ENCODE data around the gene ITPR1.

The ITPR1 gene

GRCh38 chr3:4532535-4533112, 39.5 kb downstream of the ITPR1 start:
- DNase-seq (ENCODE audit: low read depth in 2 of 2): no peak

GRCh38 chr3:4533489-4534443, 40.6 kb downstream of the ITPR1 start:
- no peak for DNase-seq (ENCODE audit: low read depth in 2 of 2)

GRCh38 chr3:4534906-4535305, 41.8 kb downstream of the ITPR1 start:
- no peak for DNase-seq (ENCODE audit: low read depth in 2 of 2)

- DNase-seq (ENCODE audit: low read depth in 2 of 2): no peak
These were observed 43.1 kb downstream of the ITPR1 start for GRCh38 chr3:4536260-4536659.

- no peak for DNase-seq (ENCODE audit: low read depth in 2 of 2)
These were observed 47.1 kb downstream of the ITPR1 start for GRCh38 chr3:4540267-4540666.

- no peak for DNase-seq (ENCODE audit: low read depth in 2 of 2)
These were observed 50.0 kb downstream of the ITPR1 start for GRCh38 chr3:4543110-4543509.

GRCh38 chr3:4546346-4547178, 53.4 kb downstream of the ITPR1 start:
- no peak for DNase-seq (ENCODE audit: low read depth in 2 of 2)

- DNase-seq (ENCODE audit: low read depth in 2 of 2): no peak
These were observed 54.7 kb downstream of the ITPR1 start for GRCh38 chr3:4547799-4548198.

GRCh38 chr3:4548356-4548755, 55.2 kb downstream of the ITPR1 start:
- DNase-seq (ENCODE audit: low read depth in 2 of 2): no peak

GRCh38 chr3:4548780-4549179, 55.6 kb downstream of the ITPR1 start:
- DNase-seq (ENCODE audit: low read depth in 2 of 2): no peak

GRCh38 chr3:4549896-4550295, 56.7 kb downstream of the ITPR1 start:
- no peak for DNase-seq (ENCODE audit: low read depth in 2 of 2)

GRCh38 chr3:4551051-4551711, 58.0 kb downstream of the ITPR1 start:
- DNase-seq (ENCODE audit: low read depth in 2 of 2): no peak

GRCh38 chr3:4551794-4552442, 58.8 kb downstream of the ITPR1 start:
- no peak for DNase-seq (ENCODE audit: low read depth in 2 of 2)

- DNase-seq (ENCODE audit: low read depth in 2 of 2): no peak
These were observed 59.7 kb downstream of the ITPR1 start for GRCh38 chr3:4552811-4553210.

- no peak for DNase-seq (ENCODE audit: low read depth in 2 of 2)
These were observed 68.5 kb downstream of the ITPR1 start for GRCh38 chr3:4561661-4562060.

- DNase-seq (ENCODE audit: low read depth in 2 of 2): no peak
These were observed 69.4 kb downstream of the ITPR1 start for GRCh38 chr3:4562595-4562994.

- no peak for DNase-seq (ENCODE audit: low read depth in 2 of 2)
These were observed 71.1 kb downstream of the ITPR1 start for GRCh38 chr3:4564270-4564669.

GRCh38 chr3:4564928-4565586, 71.9 kb downstream of the ITPR1 start:
- DNase-seq (ENCODE audit: low read depth in 2 of 2): no peak

GRCh38 chr3:4565809-4566501, 72.8 kb downstream of the ITPR1 start:
- no peak for DNase-seq (ENCODE audit: low read depth in 2 of 2)

- DNase-seq (ENCODE audit: low read depth in 2 of 2): no peak
These were observed 75.7 kb downstream of the ITPR1 start for GRCh38 chr3:4568841-4569240.

Measured in stimulated activated CD4-positive, alpha-beta T cell treated with anti-CD3 and anti-CD28 coated beads, Interleukin-1b, Interleukin-23, amount 100 ng/mL, for 1 hour (primary cell).